Astrocyte (in vitro differentiated cells and primary cell): Measurements from ENCODE around the gene OR2V1.

Experiments
- EZH2 ChIP-seq: IDR thresholded peaks from 2 replicates; pipeline ENCODE4 v1.6.1; 2012; ENCODE audit warnings: mild to moderate bottlenecking, low read length, inconsistent platforms; ENCODE audit not compliant: insufficient read depth
- TF ChIP-seq, protein P1 (sequence below): IDR thresholded peaks from 2 replicates; pipeline ENCODE4 v1.5.1; 2011; ENCODE audit warnings: low read depth, mild to moderate bottlenecking, inconsistent platforms, low read length, moderate library complexity; ENCODE audit not compliant: insufficient read depth

DNA sequence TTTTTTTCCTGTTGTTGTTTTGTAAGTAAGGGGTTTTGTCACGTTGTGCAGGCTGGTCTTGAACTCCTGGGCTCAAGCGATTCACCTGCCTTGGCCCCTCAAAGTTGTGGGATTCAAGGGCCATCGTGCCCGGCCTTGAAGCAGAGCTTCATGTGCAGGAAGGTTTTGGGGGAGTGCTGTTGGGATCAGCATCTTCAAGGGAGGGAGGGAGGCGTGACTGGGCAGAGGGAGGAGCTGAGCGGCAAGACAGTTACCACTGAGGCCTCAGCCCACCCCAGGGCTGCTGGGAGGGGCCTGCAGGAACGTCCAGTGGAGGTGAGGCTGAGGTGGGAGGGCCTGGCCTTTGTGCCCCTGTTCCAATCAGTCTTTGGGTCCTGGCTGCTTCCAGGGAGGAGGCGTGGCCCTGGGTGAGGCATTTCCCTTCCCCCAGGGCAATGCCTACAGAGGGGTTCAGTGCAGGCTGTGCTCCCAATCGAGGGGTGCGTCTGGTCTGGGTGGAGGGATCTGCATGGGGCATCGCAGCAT, 21.4 kb downstream of the OR2V1 start:
- TF ChIP-seq, protein P1, sequence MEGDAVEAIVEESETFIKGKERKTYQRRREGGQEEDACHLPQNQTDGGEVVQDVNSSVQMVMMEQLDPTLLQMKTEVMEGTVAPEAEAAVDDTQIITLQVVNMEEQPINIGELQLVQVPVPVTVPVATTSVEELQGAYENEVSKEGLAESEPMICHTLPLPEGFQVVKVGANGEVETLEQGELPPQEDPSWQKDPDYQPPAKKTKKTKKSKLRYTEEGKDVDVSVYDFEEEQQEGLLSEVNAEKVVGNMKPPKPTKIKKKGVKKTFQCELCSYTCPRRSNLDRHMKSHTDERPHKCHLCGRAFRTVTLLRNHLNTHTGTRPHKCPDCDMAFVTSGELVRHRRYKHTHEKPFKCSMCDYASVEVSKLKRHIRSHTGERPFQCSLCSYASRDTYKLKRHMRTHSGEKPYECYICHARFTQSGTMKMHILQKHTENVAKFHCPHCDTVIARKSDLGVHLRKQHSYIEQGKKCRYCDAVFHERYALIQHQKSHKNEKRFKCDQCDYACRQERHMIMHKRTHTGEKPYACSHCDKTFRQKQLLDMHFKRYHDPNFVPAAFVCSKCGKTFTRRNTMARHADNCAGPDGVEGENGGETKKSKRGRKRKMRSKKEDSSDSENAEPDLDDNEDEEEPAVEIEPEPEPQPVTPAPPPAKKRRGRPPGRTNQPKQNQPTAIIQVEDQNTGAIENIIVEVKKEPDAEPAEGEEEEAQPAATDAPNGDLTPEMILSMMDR = no peak
- TF ChIP-seq EZH2 = no peak
